Progenitor cell of endocrine pancreas (in vitro differentiated cells): Measurements from ENCODE around the gene LRRN1. TPM values are rescaled to one million over a fixed set of nuclear protein-coding genes. Genes with fewer than 3 reads are reported as not detected.

Experiments used
- DNase-seq: peaks from one replicate; pipeline ENCODE4 v3.0.0; 2021; ENCODE audit warnings: low spot score; ENCODE audit not compliant: unreplicated experiment
- H3K27ac Mint-ChIP-seq: 2 replicates; pipeline ENCODE4 v1.8.0; 2021; ENCODE audit warnings: mild to moderate bottlenecking, moderate library complexity, mixed read lengths
- H3K27me3 Mint-ChIP-seq: 2 replicates; pipeline ENCODE4 v1.8.0; 2021; ENCODE audit warnings: mixed read lengths
- H3K36me3 Mint-ChIP-seq: 2 replicates; pipeline ENCODE4 v1.8.0; 2022; ENCODE audit warnings: mixed read lengths; ENCODE audit not compliant: insufficient read depth
- H3K4me1 Mint-ChIP-seq: 2 replicates; pipeline ENCODE4 v1.8.0; 2021; ENCODE audit warnings: low read depth, mixed read lengths
- H3K4me3 Mint-ChIP-seq: 2 replicates; pipeline ENCODE4 v1.8.0; 2021; ENCODE audit warnings: low read depth, mild to moderate bottlenecking, moderate library complexity, mixed read lengths
- H3K9me3 Mint-ChIP-seq: 2 replicates; pipeline ENCODE4 v1.8.0; 2021; ENCODE audit warnings: low read depth, mixed read lengths
- total RNA-seq: library from RNA; stranded (reverse); gene quantifications from 2 replicates; pipeline ENCODE4 v1.2.1, GENCODE V29; 2021
- TF ChIP-seq, protein P1 (sequence below): fragments of 200-600 bp; sonication (generic); IDR thresholded peaks from one replicate; pipeline ENCODE4 v1.5.0; 2021; ENCODE audit warnings: antibody characterized with exemption, mild to moderate bottlenecking; ENCODE audit not compliant: unreplicated experiment

LRRN1 gene
- total RNA-seq, 1 donor from 2014 or later, result 222 TPM

DNA sequence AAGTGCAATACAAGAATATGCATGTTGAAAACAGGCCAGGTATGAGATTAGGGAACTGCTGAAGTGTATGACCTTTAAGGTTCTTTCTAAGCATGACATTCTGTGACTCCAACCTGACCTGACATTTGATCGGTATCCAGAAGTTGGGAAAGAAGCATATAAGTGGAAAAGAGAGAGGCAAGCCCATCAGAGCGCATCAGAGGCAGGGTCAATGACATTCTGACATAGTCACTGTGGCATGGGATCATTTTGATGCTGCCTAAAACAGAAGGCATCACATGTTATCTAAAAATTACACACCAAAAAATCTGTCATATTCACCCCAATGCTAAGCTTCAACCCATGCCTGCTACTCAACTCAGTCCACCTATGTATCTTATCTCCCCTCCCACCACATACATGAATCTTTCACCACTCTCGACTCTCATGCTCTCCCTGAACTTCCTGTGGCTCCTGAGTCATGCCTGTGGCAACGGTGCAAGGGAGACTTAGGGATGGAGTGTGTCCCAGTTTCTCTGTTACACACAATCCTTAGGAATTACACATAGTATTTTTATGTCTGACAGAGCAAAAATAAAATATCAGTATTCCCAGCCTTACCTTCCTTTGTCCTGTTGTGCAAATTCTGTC, 20.5 kb upstream of the LRRN1 start:
- H3K36me3 Mint-ChIP-seq, result peaks cover 2% of the 10 kb centered on the region
- no peak overlapping the region for H3K27ac Mint-ChIP-seq
- TF ChIP-seq, protein P1, sequence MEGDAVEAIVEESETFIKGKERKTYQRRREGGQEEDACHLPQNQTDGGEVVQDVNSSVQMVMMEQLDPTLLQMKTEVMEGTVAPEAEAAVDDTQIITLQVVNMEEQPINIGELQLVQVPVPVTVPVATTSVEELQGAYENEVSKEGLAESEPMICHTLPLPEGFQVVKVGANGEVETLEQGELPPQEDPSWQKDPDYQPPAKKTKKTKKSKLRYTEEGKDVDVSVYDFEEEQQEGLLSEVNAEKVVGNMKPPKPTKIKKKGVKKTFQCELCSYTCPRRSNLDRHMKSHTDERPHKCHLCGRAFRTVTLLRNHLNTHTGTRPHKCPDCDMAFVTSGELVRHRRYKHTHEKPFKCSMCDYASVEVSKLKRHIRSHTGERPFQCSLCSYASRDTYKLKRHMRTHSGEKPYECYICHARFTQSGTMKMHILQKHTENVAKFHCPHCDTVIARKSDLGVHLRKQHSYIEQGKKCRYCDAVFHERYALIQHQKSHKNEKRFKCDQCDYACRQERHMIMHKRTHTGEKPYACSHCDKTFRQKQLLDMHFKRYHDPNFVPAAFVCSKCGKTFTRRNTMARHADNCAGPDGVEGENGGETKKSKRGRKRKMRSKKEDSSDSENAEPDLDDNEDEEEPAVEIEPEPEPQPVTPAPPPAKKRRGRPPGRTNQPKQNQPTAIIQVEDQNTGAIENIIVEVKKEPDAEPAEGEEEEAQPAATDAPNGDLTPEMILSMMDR, result no peak
- H3K27me3 Mint-ChIP-seq, result peaks cover 3% of the 10 kb centered on the region
- H3K9me3 Mint-ChIP-seq, result peaks cover 11% of the 10 kb centered on the region
- no peak overlapping the region for H3K4me3 Mint-ChIP-seq
- no peak for DNase-seq
- no peaks in the 10 kb centered on the region for H3K4me1 Mint-ChIP-seq

DNA sequence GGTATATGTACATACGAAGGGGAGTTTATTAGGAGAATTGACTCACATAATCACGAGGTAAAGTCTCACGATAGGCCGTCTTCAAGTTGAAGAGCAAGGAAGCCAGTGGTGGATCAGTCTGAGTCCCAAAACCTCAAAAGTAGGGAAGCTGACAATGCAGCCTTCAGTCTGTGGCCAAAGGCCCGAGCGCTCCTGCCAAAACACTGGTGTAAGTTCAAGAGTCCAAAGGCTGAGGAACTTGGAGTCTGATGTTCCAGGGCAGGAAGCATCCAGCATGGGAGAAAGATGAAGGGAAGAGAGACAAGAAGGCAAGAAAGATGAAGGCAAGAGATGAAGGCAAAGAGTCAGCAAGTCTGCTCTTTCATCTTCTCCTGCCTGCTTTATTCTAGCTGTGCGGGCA, 16.8 kb upstream of the LRRN1 start:
- no peak for DNase-seq

DNA sequence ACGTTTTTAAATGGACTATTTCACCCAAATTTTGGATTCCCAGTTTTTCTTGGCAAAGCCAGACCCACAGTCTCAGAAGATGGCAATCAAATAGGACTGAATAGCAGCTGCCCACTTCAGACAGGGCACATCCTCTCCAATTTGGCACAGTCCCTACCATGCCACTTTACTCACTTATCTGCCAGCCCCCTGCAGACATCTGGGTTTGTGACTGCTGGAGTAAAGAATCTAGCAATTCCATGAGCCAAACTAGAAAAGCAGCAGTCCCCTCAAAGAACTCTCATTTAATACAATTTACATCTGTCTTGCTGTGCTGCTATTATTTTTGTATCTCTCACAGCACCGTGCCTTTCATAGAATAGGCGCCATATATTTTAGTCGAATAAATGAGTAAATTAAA, 16.0 kb upstream of the LRRN1 start:
- Mint-ChIP-seq H3K4me3 (no peak overlapping the region), H3K27me3 (peaks cover 3% of the 10 kb centered on the region), H3K36me3 (no peaks in the 10 kb centered on the region), H3K9me3 (no peaks in the 10 kb centered on the region), H3K27ac (no peak overlapping the region), H3K4me1 (no peaks in the 10 kb centered on the region)
- DNase-seq, result no peak
- TF ChIP-seq, protein P1, result no peak

More for the DNA sequence above, 16.8 kb upstream of the LRRN1 start:
- peaks cover 3% of the 10 kb centered on the region for H3K27me3 Mint-ChIP-seq
- H3K27ac Mint-ChIP-seq, result no peak overlapping the region
- H3K4me1 Mint-ChIP-seq, result no peaks in the 10 kb centered on the region
- H3K4me3 Mint-ChIP-seq, result no peak overlapping the region
- TF ChIP-seq, protein P1, result no peak
- H3K36me3 Mint-ChIP-seq, result no peaks in the 10 kb centered on the region
- H3K9me3 Mint-ChIP-seq, result no peaks in the 10 kb centered on the region

DNA sequence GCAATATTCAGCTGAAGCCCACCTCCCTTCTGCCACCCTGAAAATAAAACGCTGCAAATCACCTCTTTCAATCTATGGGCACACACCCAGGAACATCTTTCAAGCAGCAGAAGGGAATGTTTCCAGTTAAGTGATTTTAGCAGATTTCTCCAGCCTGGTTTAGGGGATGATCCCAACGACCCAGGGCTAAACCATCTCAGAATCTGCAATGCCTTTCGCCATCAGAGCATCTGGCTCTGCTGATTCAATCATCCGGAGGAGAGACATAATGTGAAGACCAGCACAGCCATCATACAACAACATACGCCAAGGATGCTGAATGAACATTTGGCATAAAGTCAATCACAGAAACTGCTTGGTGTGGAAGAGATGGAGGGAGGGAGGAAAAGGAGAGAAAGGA, 15.5 kb upstream of the LRRN1 start:
- DNase-seq, result no peak
- Mint-ChIP-seq H3K9me3 (no peaks in the 10 kb centered on the region), H3K27ac (no peak overlapping the region), H3K27me3 (peaks cover 3% of the 10 kb centered on the region), H3K36me3 (no peaks in the 10 kb centered on the region), H3K4me3 (no peak overlapping the region), H3K4me1 (no peaks in the 10 kb centered on the region)
- TF ChIP-seq, protein P1, result no peak

DNA sequence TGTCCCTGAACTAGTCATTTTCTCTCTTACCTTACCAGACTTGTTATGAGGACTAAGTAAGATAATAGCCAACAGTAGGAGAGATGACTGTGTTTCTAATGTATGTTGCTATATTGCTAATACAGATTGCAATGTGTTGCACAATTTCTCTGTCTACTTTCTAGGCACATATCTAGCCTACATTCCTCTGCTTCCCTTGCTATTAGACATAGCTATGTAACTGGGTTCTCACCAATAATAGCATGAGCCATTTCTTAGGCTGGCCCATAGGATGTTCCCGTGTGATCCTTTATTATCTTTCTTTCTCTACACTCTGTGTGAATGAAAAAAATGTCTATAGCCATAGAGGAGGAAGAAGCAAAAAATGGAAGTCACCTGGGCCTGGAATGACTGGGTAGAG, 6.8 kb upstream of the LRRN1 start:
- Mint-ChIP-seq H3K9me3 (no peaks in the 10 kb centered on the region), H3K27me3 (peaks cover 5% of the 10 kb centered on the region), H3K4me3 (no peak overlapping the region), H3K36me3 (no peaks in the 10 kb centered on the region), H3K27ac (no peak overlapping the region), H3K4me1 (no peaks in the 10 kb centered on the region)
- no peak for DNase-seq
- TF ChIP-seq, protein P1, result no peak
